ENCODE data around the gene OR52I1. TPM values are rescaled to one million over a fixed set of nuclear protein-coding genes. Genes with fewer than 3 reads are reported as not detected.

The OR52I1 gene
- total RNA-seq, 4 donors from 2014 or later, result not detected

DNA sequence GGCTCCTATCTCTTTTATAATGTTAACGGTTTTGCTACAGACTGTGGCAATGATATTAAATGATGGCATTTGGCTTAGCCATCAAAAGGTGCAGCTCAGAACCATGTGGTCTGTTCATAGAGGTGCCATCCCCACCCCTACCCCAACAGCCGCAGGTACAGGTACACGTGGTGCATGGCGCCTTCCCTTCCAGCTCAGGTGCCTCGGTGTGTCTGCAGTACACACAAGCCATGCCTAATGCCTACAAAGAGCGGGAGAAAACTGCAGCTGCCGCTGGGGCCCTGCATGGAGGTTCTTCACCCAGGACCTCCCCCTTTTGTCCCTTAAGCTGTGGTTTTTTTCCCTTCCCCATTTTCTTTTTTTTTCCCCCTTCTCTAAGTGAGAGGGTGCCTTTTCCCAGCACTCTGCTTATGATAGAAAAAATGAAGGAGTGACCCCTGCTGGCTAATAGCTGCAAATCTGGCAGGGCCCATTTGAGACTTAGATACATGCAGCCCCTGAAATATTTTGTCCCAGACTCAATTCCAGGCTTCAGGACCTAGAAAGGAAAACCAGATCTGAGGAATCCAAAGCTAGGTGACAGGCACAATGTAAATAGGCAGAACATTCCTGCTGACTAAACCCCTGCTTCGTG is 42.4 kb upstream of the OR52I1 start:
- no peaks in the 10 kb centered on the region for H3K4me1 ChIP-seq
- ATAC-seq, result no peak
- intact Hi-C loops (cut with DNase I; ENCODE audit: low total_unique reads), result no loop called here

DNA sequence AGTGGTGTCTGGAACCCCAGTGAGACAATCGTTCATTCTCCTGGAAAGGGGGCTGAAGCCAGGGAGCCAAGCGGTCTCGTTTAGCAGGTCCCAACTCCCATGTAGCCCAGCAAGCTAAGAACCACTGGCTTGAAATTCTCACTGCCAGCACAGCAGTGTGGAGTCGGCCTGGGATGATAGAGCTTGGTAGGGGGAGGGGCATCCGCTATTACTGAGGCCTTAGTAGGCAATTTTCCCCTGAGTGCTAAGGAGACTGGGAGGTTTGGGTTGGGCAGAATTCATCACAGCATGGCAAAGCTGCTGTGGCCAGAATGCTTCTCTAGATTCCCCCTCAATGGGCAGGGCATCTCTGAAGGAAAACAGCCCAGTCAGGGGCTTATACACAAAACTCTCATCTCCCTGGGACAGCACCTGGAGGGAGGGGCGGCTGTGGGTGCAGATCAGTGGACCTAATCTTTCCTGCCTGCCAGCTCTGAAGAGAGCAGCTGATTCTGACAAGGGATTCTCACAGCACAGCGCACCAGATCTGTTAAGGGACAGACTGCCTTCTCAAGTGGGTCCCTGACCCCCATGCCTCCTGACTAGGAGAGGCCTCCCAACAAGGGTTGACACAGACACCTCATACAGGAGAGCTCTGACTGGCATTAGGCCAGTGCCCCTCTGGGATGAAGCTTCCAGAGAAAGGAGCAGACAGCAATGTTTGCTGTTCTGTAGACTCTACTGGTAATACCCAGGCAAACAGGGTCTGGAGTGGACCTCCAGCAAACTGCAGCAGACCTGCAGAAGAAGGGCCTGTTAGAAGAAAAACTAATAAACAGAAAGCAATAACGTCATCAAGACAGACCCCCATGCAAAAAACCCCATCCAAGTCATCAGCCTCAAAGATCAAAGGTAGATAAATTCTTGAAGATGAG is 34.1 kb upstream of the OR52I1 start:
- Histone ChIP-seq H3K27me3 (no peaks in the 10 kb centered on the region), H3K9me3 (no peaks in the 10 kb centered on the region), H3K36me3 (no peaks in the 10 kb centered on the region), H3K4me3 (no peak overlapping the region), H3K27ac (no peak overlapping the region), H3K4me1 (no peaks in the 10 kb centered on the region)
- TF ChIP-seq, protein P1, sequence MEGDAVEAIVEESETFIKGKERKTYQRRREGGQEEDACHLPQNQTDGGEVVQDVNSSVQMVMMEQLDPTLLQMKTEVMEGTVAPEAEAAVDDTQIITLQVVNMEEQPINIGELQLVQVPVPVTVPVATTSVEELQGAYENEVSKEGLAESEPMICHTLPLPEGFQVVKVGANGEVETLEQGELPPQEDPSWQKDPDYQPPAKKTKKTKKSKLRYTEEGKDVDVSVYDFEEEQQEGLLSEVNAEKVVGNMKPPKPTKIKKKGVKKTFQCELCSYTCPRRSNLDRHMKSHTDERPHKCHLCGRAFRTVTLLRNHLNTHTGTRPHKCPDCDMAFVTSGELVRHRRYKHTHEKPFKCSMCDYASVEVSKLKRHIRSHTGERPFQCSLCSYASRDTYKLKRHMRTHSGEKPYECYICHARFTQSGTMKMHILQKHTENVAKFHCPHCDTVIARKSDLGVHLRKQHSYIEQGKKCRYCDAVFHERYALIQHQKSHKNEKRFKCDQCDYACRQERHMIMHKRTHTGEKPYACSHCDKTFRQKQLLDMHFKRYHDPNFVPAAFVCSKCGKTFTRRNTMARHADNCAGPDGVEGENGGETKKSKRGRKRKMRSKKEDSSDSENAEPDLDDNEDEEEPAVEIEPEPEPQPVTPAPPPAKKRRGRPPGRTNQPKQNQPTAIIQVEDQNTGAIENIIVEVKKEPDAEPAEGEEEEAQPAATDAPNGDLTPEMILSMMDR (IDR thresholded peaks at IDR 0.05 in 4 of 5, conservative IDR thresholded peaks at IDR 0.05 in 1 of 5), result no peak
- TF ChIP-seq POLR2A (IDR thresholded peaks at IDR 0.05), result no peak
- ATAC-seq, result no peak
- DNase-seq, result no peak
- intact Hi-C loops (cut with DNase I; ENCODE audit: low total_unique reads), result no loop called here
- in situ Hi-C loops (cut with MboI; ENCODE audit: low sequenced_read_pairs in 4 of 4), result no loop called here

More for the DNA sequence above, 42.4 kb upstream of the OR52I1 start:
- in situ Hi-C loops (cut with MboI; ENCODE audit: low sequenced_read_pairs in 4 of 4), result no loop called here
- H3K27me3 ChIP-seq, result no peaks in the 10 kb centered on the region
- TF ChIP-seq, protein P1 (IDR thresholded peaks at IDR 0.05 in 4 of 5, conservative IDR thresholded peaks at IDR 0.05 in 1 of 5), result no peak
- TF ChIP-seq POLR2A (IDR thresholded peaks at IDR 0.05), result no peak
- H3K27ac ChIP-seq, result no peak overlapping the region
- no peak overlapping the region for H3K4me3 ChIP-seq
- no peaks in the 10 kb centered on the region for H3K36me3 ChIP-seq
- no peak for DNase-seq
- no peaks in the 10 kb centered on the region for H3K9me3 ChIP-seq

DNA sequence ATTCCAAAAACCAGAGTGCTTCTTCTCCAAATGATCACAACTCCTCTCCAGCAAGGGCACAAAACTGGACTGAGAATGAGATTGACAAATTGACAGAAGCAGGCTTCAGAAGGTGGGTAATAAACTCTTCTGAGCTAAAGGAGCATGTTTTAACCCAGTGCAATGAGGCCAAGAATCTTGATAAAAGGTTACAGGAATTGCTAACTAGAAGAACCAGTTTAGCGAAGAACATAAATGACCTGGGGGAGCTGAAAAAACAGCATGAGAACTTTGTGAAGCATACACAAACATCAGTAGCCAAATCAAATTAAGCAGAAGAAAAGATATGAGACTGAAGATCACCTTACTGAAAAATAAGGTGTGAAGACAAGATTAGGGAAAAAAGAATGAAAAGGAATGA is 33.4 kb upstream of the OR52I1 start:
- Histone ChIP-seq H3K4me3 (no peak overlapping the region), H3K9me3 (no peaks in the 10 kb centered on the region), H3K27ac (no peak overlapping the region), H3K27me3 (no peaks in the 10 kb centered on the region), H3K4me1 (no peaks in the 10 kb centered on the region), H3K36me3 (no peaks in the 10 kb centered on the region)
- no peak for DNase-seq
- no peak for ATAC-seq
- no peak for TF ChIP-seq POLR2A (IDR thresholded peaks at IDR 0.05)
- TF ChIP-seq, protein P1 (IDR thresholded peaks at IDR 0.05 in 4 of 5, conservative IDR thresholded peaks at IDR 0.05 in 1 of 5), result no peak
- intact Hi-C loops (cut with DNase I; ENCODE audit: low total_unique reads), result no loop called here
- in situ Hi-C loops (cut with MboI; ENCODE audit: low sequenced_read_pairs in 4 of 4), result no loop called here

DNA sequence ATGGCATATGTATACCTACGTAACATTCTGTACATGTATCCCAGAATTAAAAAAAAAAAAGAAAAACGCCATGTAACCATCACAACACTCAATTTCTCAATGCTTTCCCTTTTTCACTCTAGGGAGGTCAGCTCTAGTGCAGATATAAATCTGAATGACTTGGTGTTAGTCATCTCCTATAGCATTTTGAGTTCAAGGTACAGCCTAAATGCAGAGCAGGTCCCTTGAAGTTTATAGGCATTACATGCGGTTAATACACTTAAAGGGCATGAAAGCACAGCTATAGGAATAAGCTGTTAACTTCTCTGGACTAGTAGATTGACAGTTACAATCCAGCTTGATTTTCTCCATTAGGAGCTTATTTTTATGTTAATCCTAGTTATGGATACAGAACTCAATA is 28.5 kb upstream of the OR52I1 start:
- in situ Hi-C loops (cut with MboI; ENCODE audit: low sequenced_read_pairs in 4 of 4) (no loop called here), intact Hi-C loops (cut with DNase I; ENCODE audit: low total_unique reads) (no loop called here)
- H3K4me1 ChIP-seq, result no peaks in the 10 kb centered on the region

More for the DNA sequence above, 28.5 kb upstream of the OR52I1 start:
- Histone ChIP-seq H3K9me3 (no peaks in the 10 kb centered on the region), H3K27me3 (no peaks in the 10 kb centered on the region), H3K4me3 (no peak overlapping the region), H3K27ac (no peak overlapping the region), H3K36me3 (no peaks in the 10 kb centered on the region)
- ATAC-seq (no peak), DNase-seq (no peak)
- TF ChIP-seq, protein P1 (IDR thresholded peaks at IDR 0.05 in 4 of 5, conservative IDR thresholded peaks at IDR 0.05 in 1 of 5), result no peak
- no peak for TF ChIP-seq POLR2A (IDR thresholded peaks at IDR 0.05)

Measured in gastrocnemius medialis (tissue), 4 donors.